NCI-H2081 treated with DMSO at 0.1 percent for 48 hours (cell line): ENCODE measurements around the gene TBXA2R.
"Not testable (repeated sequence)": the region's sequence is repeated elsewhere in the genome, so short reads cannot be mapped to it uniquely, and the experiment has no call there.

ENCODE experiments used
- DNase-seq: peaks from one replicate; lab custom pipeline; 2025; lab: John Stamatoyannopoulos, UW

TBXA2R gene

DNA sequence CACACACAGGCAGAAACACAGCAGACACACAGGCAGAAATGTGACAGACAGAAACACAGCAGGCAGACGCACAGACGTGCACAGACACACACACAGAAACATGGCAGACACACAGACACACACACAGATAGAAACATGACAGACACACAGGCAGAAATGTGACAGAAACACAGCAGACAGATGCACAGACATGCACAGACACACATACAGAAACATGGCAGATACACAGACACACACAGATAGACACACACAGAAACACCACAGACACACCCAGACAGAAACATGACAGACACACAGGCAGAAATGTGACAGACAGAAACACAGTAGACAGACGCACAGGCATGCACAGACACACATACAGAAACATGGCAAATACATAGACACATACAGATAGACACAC, 1.3 kb downstream of the TBXA2R start:
- DNase-seq, result no peak

DNA sequence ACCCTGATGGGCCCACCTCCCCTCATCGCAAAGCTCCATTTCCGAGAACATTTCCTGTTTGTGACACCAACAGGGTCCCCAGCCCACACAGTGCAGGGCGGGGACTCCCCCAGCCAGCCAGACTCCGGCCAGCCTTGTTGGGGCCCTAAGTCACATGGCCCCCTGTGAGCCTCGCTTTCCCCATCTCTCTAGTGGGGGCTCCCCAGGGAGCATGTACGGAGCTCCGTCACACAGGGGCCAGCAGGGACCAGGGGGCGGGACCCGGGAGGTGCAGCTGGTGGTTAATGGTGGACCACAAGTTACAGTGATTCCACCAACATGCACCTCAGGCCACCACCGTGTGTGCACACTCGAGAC, 1.7 kb downstream of the TBXA2R start:
- no peak for DNase-seq

DNA sequence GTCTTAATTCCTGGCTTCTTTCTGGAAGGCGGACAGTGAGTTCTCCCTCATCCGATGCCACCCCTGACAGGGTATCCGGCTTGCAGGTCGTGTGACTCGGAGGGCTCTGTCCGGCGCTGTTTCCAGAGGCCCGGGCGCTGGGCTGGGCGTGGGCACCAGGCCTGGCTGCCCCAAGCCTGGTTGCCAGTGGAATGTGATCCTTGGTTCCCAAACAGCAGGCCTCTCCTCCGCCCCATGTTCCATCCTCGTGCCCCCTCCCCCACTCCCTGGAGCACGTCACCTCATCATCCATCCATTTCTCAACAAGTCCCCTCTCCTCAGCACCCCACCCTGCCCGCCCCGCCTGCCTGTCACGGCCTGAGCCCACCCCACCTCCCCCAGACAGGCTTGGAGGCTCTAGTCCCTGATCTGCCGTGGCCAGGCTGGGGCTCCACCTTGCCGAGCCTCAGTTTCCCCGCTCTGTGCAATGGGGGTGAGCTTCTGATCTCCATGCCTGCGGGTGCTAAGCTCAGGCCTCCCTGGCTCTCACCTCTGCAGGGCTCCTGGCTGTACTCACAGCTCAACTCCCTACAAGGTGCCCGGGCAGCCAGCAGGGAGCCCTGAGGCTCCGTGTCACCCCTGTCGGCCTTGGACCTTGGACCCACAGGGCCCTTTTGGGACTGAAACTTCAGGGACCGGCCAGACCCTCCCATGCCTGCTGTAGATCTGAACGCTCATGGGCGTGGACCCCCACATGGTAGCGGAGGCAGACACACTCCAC, 2.3 kb downstream of the TBXA2R start:
- no peak for DNase-seq

DNA sequence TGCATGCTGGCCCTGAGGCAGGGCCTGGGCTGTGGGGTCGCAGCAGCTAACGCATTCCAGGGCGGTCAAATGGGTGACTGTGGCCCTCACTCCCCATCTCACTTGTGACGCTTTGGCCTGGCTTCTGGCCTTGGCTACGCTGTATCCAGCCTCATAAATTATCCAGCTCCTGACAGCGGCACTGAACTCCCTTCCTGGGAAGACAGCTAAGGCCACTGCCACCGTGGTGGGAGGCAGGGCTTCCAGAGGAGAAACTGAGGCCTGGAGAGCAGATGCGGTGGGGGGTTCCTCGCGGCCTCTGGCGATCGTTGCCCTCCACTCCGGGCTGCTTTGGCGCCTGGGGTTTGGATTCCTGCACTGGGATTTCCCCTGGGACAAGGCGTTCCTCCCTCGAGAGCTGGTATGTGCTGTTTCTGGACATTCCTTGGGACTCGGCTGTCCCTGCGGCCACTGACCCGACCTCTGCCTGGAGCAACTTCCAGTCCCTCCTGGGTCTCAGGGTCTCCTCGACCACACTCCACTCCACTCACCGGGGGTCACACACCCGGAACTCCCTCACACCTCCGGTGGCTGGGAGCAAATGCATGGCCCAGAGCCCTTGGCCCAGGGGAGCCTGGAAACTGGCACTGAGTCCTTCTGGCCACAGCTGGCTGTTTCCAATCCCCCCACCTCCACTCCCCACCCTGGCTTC, 3.4 kb downstream of the TBXA2R start:
- no peak for DNase-seq

DNA sequence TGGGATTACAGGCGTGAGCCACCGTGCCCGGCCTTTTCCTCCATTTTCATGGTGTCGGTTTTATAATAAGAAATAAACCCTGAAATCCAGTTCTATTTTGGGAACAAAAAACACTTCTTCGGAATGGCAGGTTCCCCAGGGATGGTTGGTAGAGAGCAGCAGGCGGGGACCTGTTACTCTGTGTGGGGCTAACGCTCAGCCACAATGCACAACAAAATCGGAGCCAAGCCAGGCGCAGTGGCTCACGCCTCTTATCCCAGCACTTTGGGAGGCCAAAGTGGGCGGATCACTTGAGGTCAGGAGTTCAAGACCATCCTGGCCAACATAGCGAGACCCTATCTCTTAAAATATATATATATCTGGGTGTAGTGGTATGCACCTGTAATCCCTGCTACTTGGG, 5.7 kb downstream of the TBXA2R start:
- no peak for DNase-seq

DNA sequence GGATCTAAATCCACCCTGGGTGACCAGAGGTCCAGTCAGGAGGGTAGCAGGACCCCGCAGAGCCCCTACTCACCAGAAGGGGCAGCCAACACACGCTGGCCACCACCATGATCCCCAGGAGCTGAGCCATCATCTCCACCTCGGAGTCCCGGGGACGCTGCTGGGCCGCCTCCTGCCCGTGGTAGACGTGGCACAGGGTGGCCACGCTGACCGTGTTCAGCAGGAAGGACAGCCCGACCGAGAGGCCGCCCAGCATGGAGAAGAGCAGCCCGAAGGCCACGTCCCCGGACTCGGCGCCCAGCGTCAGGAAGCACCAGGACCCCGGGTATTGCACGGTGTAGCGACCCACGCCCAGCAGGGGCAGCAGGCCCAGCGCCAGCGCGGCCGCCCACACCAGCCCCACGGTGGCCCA, 6.9 kb downstream of the TBXA2R start:
- DNase-seq, result no peak

DNA sequence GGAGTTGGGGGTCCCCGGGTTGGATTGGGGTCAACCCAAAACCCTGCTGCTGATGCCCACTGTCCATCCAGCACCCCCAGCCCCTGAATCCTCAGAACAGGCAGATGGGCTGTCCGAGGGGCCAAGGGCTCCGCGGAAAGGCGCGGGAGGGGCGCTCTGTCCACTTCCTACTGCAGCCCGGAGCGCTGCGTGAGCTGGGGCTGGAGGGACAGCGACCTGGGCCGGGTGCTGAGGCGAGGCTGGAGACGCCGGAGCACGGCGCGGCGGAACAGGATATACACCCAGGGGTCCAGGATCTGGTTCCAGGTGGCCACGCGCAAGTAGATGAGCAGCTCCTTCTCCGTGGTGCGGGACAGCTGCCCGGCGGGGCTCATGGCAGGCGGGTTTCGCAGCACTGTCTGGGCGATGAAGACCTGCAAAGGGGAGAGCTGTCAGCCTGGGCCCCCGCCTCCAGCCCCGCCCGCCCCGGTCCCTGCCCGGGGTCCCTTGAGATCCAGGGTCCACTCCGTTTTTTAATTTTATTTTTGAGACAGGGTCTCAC, 11.1 kb downstream of the TBXA2R start:
- no peak for DNase-seq

DNA sequence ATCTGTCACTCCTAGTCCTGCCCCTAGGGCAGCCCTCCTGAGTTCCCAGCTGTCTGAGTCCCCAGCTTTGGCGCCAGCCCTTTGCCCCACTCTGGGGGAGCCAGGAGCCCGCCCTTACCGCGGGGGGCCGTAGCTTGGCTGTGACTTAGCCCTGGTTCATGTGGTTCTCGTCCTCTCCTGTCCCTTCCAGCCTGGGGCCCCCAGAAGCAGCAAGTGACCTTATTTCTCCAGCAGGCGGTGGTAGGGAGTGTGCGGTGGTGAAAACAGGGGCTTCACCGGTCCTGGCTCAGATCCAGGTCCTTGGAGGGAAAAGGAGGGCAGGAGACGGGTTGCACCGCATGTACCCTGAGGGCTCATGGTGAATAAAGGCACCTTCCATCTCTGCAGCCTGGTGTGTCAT, 13.5 kb downstream of the TBXA2R start:
- no peak for DNase-seq

DNA sequence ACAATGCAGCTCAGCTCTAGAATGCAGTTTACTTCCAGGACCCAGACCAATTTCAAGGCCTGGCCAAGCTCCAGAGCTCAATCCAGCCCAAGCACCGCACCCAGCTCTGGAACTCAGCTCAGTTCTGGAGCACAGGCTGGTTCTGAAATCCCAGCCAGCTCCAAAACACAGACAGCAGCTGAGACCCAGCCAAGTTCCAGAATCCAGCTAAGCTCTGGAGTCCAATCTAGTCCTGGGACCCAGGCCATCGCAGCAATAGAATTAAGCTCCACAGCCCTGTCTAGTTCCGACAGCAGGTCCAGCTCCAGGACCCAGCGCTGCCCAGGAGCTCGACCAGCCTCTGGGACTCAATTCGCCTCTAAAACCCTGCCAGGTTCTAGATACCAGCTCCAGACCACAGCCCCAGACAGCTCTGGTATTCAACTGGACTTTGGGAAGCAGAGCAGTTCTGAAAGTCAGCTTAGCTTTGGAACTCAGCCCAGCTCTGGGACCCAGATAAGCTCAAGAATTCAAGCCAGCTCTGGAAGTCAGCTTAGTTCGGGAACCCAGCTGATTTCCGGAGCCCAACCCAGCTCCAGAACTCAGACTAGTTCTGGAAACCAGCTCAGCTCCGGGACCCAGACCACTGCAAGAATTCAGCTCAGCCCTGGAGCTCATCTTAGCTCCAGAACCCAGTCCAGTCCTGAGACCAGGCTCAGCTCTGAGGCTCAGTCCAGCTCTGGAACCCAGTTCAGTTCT, 14.6 kb downstream of the TBXA2R start:
- DNase-seq, result no peak

DNA sequence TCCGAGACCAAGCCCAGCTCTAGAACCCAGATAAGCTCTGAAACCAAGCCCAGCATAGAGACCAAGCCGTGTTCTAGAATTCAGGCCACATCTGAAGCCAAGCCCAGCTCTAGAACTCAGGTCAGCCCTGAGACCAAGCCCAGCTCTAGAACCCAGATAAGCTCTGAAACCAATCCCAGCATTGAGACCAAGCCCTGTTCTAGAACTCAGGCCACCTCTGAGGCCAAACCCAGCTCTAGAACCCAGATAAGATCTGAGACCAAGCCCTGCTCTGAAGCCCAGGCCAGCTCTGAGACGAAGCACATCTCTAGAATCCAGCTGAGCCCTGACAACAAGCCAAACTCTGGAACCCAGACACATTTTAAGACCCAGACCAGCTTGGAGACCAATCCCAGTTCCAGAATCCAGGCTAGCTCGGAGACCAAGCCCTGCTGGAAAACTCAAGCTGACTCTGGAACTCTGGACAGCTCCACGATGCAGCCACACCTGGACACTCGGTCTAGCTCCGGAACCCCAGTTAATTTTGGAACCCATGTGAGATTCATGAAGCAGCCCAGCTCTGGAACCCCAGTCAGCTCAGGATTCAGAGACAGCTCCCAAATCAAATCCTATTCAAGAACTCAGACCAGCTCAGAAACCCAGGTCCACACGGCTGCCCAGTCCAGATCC, 15.6 kb downstream of the TBXA2R start:
- no peak for DNase-seq

DNA sequence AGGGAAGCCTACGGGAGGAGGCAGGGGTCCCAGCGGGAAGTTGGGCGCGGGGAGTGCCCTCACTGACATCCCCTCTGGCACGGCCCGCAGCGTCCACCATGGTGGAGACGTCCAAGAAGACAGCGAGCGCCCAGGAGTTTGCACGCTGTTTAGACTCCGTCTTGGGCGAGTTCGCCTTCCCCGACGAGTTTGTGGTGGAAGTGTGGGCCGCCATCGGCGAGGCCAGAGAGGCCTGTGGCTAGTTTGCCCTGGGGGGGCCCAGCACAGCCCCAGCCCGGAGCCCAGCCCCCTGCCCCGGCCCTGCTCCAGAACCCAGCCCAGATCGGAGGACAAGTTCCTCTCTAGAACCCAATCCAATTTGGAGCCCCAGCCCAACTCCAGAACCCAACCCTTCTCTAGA, 16.7 kb downstream of the TBXA2R start:
- DNase-seq, result no peak

DNA sequence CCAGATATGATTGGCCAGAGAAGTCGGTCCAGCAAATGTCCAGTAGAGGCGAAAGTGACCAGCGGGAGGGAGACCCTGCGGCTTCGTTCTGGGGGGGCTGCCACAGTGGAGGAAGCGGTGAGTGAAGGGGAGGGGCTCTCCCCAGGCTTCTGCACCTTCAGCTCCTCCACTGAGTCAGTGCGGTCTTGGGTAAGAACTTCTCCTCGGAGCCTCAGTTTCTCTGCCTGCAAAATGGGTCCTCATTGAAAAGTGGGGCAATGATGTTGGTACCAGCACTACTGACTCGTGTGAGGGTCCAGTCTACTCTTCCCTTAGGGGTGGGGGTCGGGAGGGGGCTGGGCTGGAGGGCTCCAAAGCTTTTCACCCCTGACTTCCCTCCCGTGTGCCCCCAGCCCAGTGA, 17.2 kb downstream of the TBXA2R start:
- no peak for DNase-seq

DNA sequence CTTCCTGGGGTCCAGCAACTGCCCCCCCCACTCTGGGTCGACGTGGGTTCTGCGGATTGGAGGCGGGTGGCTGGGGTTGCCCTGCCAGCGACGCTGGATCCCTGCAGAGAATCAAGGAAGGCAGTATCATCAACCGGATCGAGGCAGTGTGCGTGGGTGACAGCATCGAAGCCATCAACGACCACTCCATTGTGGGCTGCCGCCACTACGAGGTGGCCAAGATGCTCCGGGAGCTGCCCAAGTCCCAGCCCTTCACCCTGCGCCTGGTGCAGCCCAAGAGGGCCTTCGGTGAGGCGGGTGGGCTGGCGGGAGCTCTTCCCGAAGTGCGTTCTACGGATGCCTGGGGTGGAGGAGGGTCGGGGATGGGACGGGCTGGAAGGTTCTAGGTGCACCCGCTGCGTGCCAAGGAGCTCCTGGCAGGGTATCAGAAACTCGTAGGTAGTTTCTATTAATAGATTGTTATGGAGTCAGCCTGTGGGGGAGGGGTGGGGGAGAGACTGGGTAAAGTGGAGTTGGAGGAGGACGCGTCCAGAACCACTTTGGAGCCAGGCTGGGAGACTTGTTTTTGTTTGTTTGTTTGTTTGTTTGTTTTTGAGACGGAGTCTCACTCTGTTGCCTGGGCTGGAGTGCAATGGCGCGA, 19.8 kb downstream of the TBXA2R start:
- no peak for DNase-seq

DNA sequence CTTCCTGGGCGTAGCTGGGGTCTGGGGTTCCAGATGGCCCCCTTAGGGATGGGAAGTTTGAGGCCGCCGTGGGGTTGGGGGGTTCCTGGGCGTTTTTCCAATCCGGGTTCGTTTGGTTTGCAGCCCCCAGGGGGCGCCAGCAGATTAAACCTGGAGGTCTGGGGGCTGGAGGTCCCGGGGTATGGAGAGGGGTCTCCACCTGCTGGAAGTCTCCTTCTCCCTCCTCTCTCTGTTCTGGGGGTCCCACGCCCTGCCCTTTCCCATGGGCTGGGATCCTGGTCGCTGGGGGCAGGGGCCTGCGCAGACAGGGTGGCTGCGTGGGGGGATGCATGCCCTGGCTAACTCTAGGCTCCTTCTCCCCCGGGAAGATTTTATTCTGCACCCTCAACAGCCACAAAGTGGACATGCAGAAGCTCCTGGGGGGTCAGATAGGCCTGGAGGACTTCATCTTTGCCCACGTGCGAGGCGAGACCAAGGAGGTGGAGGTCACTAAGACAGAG, 20.5 kb downstream of the TBXA2R start:
- DNase-seq, result no peak

DNA sequence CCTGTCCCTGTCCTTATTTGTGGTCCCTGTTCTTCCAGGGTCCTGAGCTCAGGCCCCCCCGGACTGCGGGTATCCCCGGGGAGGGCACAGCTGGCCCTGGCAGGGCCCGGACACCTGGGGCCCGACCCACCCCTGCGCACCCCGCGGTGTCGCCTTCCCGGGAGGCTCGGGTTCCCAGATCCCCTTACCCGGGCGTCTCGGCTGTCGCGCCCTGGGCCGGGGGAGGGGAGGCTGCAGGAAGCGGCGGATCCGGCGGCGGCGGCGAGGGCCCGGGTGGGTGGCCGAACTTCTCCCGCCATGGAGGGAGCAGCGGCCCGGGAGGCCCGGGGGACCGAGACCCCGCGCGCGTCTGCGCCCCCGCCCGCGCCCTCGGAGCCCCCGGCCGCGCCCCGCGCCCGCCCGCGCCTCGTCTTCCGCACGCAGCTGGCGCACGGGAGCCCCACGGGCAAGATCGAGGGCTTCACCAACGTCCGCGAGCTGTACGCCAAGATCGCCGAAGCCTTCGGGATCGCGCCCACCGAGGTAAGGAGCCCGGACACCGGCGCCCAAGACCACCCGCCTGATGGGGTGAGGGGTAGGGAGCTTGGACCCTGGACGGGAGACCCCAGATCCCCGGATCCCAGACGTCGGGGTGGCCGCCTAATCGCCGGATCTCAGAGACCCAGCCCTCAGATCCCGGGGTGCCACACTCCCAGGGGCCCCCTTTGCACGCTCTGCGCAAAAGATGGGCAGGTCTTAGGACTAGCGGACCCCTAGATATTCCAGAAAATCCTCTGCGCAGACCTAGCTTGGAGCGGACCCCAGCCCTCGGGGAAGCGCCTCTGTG, 21.2 kb downstream of the TBXA2R start, which contains the start of gene GIPC3:
Gene GIPC3 (plus strand): TSS at position 178 of the 826 bp plus-strand sequence. CDS start 120 bp downstream, at position 298.
- no peak for DNase-seq

DNA sequence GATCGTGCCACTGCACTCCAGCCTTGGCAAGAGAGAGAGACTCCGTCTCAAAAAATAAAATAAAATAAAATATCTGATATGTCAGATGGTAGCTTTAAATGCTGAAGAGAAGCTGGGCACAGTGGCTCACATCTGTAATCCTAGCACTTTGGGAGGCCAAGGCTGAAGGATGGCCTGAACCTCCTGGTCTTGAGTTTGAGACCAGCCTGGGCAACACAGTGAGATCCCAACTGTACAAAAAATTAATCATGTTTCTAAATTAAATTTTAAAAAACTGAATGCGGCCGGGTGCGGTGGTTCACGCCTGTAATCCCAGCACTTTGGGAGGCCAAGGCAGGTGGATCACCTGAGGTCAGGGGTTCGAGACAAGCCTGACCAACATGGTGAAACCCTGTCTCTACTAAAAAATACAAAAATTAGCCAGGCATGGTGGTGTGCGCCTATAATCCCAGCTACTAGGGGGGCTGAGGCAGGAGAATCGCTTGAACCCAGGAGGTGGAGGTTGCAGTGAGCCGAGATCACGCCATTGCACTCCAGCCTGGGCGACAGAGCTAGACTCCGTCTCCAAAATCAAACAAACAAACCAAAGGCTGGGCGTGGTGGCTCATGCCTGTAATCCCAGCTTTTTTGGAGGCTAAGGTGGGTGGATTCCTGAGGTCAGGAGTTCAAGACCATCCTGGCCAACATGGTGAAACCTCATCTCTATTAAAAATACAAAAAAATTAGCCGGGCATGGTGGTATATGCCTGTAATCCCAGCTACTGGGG, 22.5 kb downstream of the TBXA2R start:
- DNase-seq, result not testable (repeated sequence)

DNA sequence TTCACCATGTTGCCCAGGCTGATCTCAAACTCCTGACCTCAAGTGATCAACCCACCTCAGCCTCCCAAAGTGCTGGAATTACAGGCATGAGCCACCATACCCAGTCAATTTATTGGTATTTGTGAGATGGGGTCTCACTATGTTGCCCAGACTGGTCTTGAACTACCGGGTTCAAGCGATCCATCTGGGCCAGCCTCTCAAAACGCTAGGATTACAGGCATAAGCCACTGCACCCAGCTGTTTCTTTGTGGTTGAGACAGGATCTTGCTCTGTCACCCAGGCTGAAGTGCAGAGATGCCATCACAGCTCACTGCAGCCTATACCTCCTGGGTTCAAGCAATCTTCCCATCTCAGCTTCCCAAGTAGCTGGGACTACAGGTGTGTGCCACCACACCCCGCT, 24.9 kb downstream of the TBXA2R start:
- DNase-seq, result not testable (repeated sequence)

DNA sequence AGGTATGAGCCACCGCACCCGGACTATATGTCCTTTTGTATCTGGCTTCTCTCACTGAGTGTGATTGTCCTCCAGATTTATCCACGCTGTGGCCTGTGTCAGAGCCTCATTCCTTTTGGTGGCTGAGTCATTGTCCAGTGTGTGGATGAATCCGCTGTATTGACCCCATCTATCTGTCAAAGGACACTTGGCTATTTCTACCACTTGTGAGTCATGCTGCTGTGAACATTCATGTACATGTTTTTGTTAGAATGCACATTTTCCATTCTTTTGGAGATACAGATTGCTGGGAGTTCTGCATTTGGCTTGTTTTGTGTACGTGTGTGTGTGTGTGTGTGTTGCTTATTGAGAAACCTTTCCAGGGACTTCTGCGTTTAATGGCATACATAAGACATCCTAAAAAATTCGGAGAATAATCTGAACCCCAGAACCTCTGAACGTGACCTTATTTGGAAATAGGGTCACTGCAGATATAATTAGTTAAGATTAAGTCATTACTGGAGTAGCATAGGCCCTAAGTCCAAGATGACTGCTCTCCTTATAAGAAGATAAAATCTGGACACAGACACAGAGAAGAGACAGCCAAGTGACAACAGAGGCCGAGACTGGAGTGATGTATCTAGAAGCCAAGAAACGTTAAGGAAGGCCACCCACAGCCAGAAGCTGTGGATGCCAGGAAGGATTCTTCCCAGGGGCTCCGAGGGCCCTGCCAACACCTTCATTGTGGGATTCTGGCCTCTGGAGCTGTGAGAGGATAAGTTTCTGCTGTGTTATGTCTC, 26.3 kb downstream of the TBXA2R start:
- no peak for DNase-seq

DNA sequence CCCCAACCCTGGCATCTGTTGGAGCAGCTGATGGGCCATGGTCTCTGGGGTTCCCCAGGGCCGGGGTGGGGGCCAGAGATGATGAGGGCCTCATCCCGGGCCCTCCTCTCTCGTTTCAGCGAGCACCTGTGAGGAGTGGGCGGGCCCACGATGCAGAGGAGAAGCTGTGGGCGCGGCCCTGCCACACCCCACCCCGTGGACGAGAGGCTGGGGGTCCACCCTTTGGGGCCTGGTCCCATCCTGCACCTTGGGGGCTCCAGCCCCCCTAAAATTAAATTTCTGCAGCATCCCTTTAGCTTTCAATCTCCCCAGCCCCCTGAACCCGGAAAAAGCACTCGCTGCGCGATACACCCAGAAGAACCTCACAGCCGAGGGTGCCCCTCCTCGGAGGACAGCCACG, 28.3 kb downstream of the TBXA2R start:
- no peak for DNase-seq
